H7 (cell line): ENCODE results near the gene STYXL2. TPM values are rescaled to one million over a fixed set of nuclear protein-coding genes. Genes with fewer than 3 reads are reported as not detected.

ENCODE experiments used
- total RNA-seq: library from RNA; depleted of rRNA; stranded (reverse); fragments of >200 nt; shearing (Covaris generic); gene quantifications from 2 replicates; pipeline ENCODE4 v1.2.3, GENCODE V29; 2014; rRNA removed

STYXL2 gene
- total RNA-seq, 1 experiment from 2014 or later = 0.24 TPM

Other genes with a start within 250 kb of the STYXL2 start
- gene TADA1, start 217.8 kb upstream of the STYXL2 start, total RNA-seq = 30.7 and 39.4 TPM in 2 replicates
- 0.11 and 0.21 TPM in 2 replicates for gene ILDR2, start 118.5 kb upstream of the STYXL2 start, total RNA-seq
- gene MAEL, start 104.8 kb upstream of the STYXL2 start, total RNA-seq = not detected in 2 replicates
- 0.59 and 0.69 TPM in 2 replicates for gene GPA33, start 3.7 kb upstream of the STYXL2 start, total RNA-seq
- 21.5 and 28.8 TPM in 2 replicates for gene POU2F1, start 126.8 kb downstream of the STYXL2 start, total RNA-seq